MCF 10A (cell line): Measurements from ENCODE around the gene SULT1C4. TPM values are rescaled to one million over a fixed set of nuclear protein-coding genes. Genes with fewer than 3 reads are reported as not detected.

Source experiments
- BruUV-seq: library from RNA; stranded (reverse); fragments of 400-500 nt; replicated peaks from 2 replicates; lab custom pipeline; 2021; lab: Mats Ljungman, UMichigan
- CTCF ChIA-PET: fragments of 300-600 bp; sonication (Branson Sonifier 250); formaldehyde crosslinking; extraction: SDS; loops from one replicate; lab custom pipeline; 2021; ENCODE audit warnings: antibody characterized with exemption, inconsistent platforms; lab: Yijun Ruan, JAX
- POLR2A ChIA-PET: fragments of 300-600, 350-650 bp; sonication (Branson Sonifier 250); formaldehyde crosslinking; extraction: SDS; loops from one replicate; lab custom pipeline; 2020; ENCODE audit warnings: antibody characterized with exemption, inconsistent platforms; lab: Yijun Ruan, JAX
- DNase-seq: peaks from one replicate; pipeline ENCODE4 v3.0.0-alpha.2; 2018; ENCODE audit not compliant: unreplicated experiment
- H3K27ac Mint-ChIP-seq: one replicate; pipeline ENCODE4 v1.8.0; 2022; ENCODE audit warnings: mild to moderate bottlenecking, low read depth, mixed read lengths; ENCODE audit not compliant: unreplicated experiment
- H3K27me3 Mint-ChIP-seq: one replicate; pipeline ENCODE4 v1.8.0; 2022; ENCODE audit warnings: mixed read lengths; ENCODE audit not compliant: insufficient read depth, unreplicated experiment
- H3K36me3 Mint-ChIP-seq: one replicate; pipeline ENCODE4 v1.8.0; 2022; ENCODE audit warnings: mild to moderate bottlenecking, moderate library complexity, mixed read lengths; ENCODE audit not compliant: insufficient read depth, unreplicated experiment
- H3K4me1 Mint-ChIP-seq: one replicate; pipeline ENCODE4 v1.8.0; 2022; ENCODE audit warnings: mixed read lengths; ENCODE audit not compliant: insufficient read depth, unreplicated experiment
- H3K4me3 Mint-ChIP-seq: one replicate; pipeline ENCODE4 v1.8.0; 2022; ENCODE audit warnings: mild to moderate bottlenecking, moderate library complexity, mixed read lengths; ENCODE audit not compliant: unreplicated experiment
- H3K9me3 Mint-ChIP-seq: one replicate; pipeline ENCODE4 v1.8.0; 2022; ENCODE audit warnings: mixed read lengths; ENCODE audit not compliant: unreplicated experiment
- intact Hi-C: fragments of 100-400 bp; cut with micrococcal nuclease; formaldehyde crosslinking; loops from 2 replicates; pipeline ENCODE4 v1.14.1; 2022
- total RNA-seq: library from RNA; stranded (reverse); gene quantifications from 2 replicates; pipeline ENCODE4 v1.2.3, GENCODE V29; 2022
- TF ChIP-seq, protein P1 (sequence below): fragments of 200-600 bp; IDR thresholded peaks from one replicate; pipeline ENCODE4 v1.8.0; 2022; ENCODE audit warnings: antibody characterized with exemption, mild to moderate bottlenecking; ENCODE audit not compliant: unreplicated experiment

SULT1C4 gene
- total RNA-seq, 1 experiment from 2014 or later: not detected

DNA sequence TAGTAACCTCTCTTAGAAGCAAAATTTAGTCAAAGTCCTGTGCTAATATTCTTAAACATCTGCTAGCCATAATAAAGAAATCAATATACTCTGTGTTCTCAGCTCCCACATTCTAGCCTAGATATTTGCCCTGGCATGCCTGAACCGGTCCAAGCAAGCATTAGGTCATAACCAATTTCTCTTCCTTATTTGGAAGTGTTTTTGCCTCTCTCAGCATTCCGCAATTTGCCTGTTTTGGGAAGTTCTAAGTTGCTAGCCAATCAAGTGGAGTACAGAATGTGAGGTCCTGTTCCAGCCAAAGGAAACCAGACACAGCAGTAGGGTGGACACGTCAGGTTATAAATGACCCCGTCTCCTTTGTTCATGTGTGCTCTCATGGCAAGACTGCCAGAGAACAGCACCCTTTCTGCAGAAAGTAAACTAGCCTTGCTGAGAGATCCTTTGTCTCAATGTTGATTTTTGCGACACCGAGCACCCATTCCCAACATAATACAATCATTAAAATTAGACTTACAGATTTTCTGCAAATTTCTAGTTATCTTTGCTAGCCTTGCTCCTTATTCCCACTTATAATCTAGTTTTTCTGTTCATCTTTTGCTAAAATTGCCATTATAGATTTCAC lies 13.0 kb upstream of the SULT1C4 start:
- Mint-ChIP-seq H3K9me3 (no peaks in the 10 kb centered on the region), H3K4me1 (peaks cover 28% of the 10 kb centered on the region), H3K4me3 (no peak overlapping the region), H3K27ac (peak overlapping the region; percentile 51), H3K27me3 (no peaks in the 10 kb centered on the region), H3K36me3 (peaks cover 11% of the 10 kb centered on the region)
- DNase-seq: peak; percentile 49
- CTCF ChIA-PET: interaction anchor here (1.0 kb wide), 1 partner anchor 14 kb away, joined by 3 read pairs; no protein-coding TSS in a partner anchor
- POLR2A ChIA-PET: interaction anchor here (0.7 to 1.5 kb wide), 2 partner anchors 84 to 85 kb away, joined by 3 to 4 read pairs; no protein-coding TSS in a partner anchor
- BruUV-seq: no TSS peak
- intact Hi-C loops: no loop called here
- TF ChIP-seq, protein P1, sequence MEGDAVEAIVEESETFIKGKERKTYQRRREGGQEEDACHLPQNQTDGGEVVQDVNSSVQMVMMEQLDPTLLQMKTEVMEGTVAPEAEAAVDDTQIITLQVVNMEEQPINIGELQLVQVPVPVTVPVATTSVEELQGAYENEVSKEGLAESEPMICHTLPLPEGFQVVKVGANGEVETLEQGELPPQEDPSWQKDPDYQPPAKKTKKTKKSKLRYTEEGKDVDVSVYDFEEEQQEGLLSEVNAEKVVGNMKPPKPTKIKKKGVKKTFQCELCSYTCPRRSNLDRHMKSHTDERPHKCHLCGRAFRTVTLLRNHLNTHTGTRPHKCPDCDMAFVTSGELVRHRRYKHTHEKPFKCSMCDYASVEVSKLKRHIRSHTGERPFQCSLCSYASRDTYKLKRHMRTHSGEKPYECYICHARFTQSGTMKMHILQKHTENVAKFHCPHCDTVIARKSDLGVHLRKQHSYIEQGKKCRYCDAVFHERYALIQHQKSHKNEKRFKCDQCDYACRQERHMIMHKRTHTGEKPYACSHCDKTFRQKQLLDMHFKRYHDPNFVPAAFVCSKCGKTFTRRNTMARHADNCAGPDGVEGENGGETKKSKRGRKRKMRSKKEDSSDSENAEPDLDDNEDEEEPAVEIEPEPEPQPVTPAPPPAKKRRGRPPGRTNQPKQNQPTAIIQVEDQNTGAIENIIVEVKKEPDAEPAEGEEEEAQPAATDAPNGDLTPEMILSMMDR: no peak

DNA sequence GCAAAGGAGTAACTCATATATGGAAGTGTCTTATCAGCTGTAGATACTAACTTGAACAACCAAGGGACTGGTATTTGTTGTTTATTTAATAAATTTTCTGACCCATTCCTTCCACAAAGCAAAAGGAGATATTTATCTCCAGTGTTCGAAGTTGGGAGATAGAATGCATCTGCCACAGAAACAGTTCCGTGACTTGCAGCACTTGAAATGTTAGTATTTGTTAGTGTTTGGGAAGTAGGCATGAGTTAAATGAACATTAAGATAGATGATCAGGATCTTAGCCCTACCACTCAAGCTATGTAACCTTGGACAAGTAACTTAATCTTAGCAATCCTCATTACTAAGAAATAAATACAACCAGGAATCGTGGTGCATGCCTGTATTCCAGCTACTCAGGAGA lies 12.1 kb upstream of the SULT1C4 start:
- H3K27ac Mint-ChIP-seq: no peak overlapping the region
- intact Hi-C loops: no loop called here
- BruUV-seq: no TSS peak
- ChIA-PET POLR2A (interaction anchor here (0.7 to 1.5 kb wide), 3 partner anchors 12 to 85 kb away, joined by 3 to 4 read pairs (median 3); partner anchors contain the start of gene SULT1C4), CTCF (interaction anchor here (0.8 kb wide), 1 partner anchor 219 kb away, joined by 3 read pairs; no protein-coding TSS in a partner anchor)
- H3K9me3 Mint-ChIP-seq: no peaks in the 10 kb centered on the region
- DNase-seq: no peak
- TF ChIP-seq, protein P1: no peak
- H3K27me3 Mint-ChIP-seq: no peaks in the 10 kb centered on the region
- peaks cover 11% of the 10 kb centered on the region for H3K36me3 Mint-ChIP-seq
- H3K4me1 Mint-ChIP-seq: peaks cover 36% of the 10 kb centered on the region
- H3K4me3 Mint-ChIP-seq: no peak overlapping the region

DNA sequence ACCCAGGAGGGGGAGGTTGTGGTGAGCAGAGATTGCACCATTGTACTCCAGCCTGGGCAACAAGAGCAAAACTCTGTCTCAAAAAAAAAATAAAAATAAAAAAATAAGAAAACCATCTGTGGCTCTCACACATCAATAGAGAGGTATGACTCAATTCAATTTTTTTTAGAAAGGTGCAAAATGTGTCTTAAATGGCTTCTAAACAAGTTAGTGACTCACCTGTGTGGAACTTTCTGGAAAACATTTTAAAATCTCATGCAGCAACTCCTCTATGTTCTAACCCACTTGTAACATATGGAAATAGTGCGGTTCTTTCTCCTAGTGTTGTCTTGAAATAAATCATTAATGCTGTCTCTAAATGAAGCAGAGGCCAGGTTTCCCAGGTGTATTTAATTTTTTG lies 10.7 kb upstream of the SULT1C4 start:
- peaks cover 11% of the 10 kb centered on the region for H3K36me3 Mint-ChIP-seq
- H3K27me3 Mint-ChIP-seq: no peaks in the 10 kb centered on the region
- TF ChIP-seq, protein P1: no peak
- ChIA-PET CTCF (interaction anchor here (1.4 kb wide), 1 partner anchor 10 kb away, joined by 3 read pairs; no protein-coding TSS in a partner anchor), POLR2A (no interaction called here)
- no TSS peak for BruUV-seq
- no peaks in the 10 kb centered on the region for H3K9me3 Mint-ChIP-seq
- DNase-seq: peak; percentile 6
- H3K27ac Mint-ChIP-seq: peak overlapping the region; percentile 37
- intact Hi-C loops: no loop called here
- H3K4me3 Mint-ChIP-seq: no peak overlapping the region
- H3K4me1 Mint-ChIP-seq: peaks cover 37% of the 10 kb centered on the region

DNA sequence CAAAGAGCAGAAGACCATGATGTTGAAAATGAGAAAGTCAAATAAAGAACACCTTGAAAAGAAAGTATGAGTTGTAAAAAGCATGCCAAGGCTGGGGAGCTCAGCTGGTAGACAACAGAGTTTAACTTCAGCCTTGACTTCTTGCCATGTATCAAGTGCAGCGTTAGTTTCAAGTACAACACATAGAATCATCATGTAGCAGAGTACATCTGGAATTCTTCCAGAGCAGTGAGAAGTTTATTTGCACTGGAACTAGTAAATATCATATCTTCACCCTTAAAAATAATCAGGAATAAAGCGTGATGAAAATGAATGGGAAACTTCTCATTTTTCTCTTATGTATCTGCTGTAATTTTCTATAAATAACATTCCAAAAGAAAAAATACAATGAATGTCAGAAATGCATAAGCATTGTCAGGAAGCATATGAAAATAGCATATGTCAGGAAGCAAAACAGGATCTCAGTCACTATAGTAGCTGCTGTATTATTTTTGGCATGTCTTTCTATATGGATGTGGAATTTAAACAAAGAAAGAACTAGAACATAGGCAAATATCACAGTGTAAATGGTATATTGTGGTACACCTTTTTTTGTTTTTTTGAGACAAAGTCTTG lies 10.1 kb upstream of the SULT1C4 start:
- Mint-ChIP-seq H3K9me3 (no peaks in the 10 kb centered on the region), H3K4me1 (peaks cover 33% of the 10 kb centered on the region), H3K36me3 (peaks cover 11% of the 10 kb centered on the region), H3K27me3 (no peaks in the 10 kb centered on the region), H3K27ac (peak overlapping the region; percentile 37), H3K4me3 (no peak overlapping the region)
- CTCF ChIA-PET: interaction anchor here (0.6 to 1.4 kb wide), 2 partner anchors 9 to 270 kb away, joined by 3 to 4 read pairs; no protein-coding TSS in a partner anchor
- POLR2A ChIA-PET: no interaction called here
- TF ChIP-seq, protein P1: no peak
- no peak for DNase-seq
- intact Hi-C loops: no loop called here
- BruUV-seq: no TSS peak
